Keratinocyte (primary cell): ENCODE measurements around the gene CDIP1. TPM values are rescaled to one million over a fixed set of nuclear protein-coding genes. Genes with fewer than 3 reads are reported as not detected.

Experiments used
- DNase-seq: peaks from one replicate; pipeline ENCODE4 v3.0.0-alpha.2; 2011; ENCODE audit warnings: low read depth, missing footprints, low spot score
- FAIRE-seq: peaks from 2 replicates; lab custom pipeline; 2011; peaks lifted over from hg19 to GRCh38; lab: Jason Lieb, UNC
- H2AFZ ChIP-seq: 2 replicates; pipeline ENCODE4 v1.6.0; 2012; ENCODE audit warnings: low read length, control low read depth, inconsistent platforms; ENCODE audit not compliant: control insufficient read depth
- H3K27ac ChIP-seq: 2 replicates; pipeline ENCODE4 v1.5.1; 2011; ENCODE audit warnings: low read length; ENCODE audit not compliant: control insufficient read depth, insufficient read depth
- H3K27me3 ChIP-seq: 3 replicates; pipeline ENCODE4 v1.6.0; 2011; ENCODE audit warnings: low read length; ENCODE audit not compliant: control insufficient read depth, insufficient read depth; ENCODE audit errors: extremely low read depth
- H3K36me3 ChIP-seq, 2 experiments: 2 replicates in 1 of 2; 3 replicates in 1 of 2; pipeline ENCODE4 v1.5.1; 2011; ENCODE audit warnings: low read length in 2 of 2, mild to moderate bottlenecking in 1 of 2; ENCODE audit not compliant: control insufficient read depth in 2 of 2, insufficient read depth in 2 of 2; ENCODE audit errors: extremely low read depth in 1 of 2
- H3K4me1 ChIP-seq: 3 replicates; pipeline ENCODE4 v1.5.1; 2011; ENCODE audit warnings: low read length; ENCODE audit not compliant: control insufficient read depth, insufficient read depth; ENCODE audit errors: extremely low read depth
- H3K4me2 ChIP-seq: 3 replicates; pipeline ENCODE4 v1.6.0; 2011; ENCODE audit warnings: low read depth, low read length; ENCODE audit not compliant: control insufficient read depth, insufficient read depth; ENCODE audit errors: extremely low read depth
- H3K4me3 ChIP-seq, 3 experiments: fragments of 200-600 bp in 1 of 3; sonication (generic) in 1 of 3; 2 replicates in 2 of 3; 3 replicates in 1 of 3; pipeline ENCODE4 v1.5.1; 2011 to 2016; ENCODE audit warnings: low read length in 3 of 3, mild to moderate bottlenecking in 3 of 3, control low read depth in 2 of 3, inconsistent platforms in 1 of 3, low read depth in 1 of 3, mixed read lengths in 1 of 3, mixed run types in 1 of 3, moderate library complexity in 1 of 3; ENCODE audit not compliant: control insufficient read depth in 2 of 3, insufficient read depth in 2 of 3; ENCODE audit errors: extremely low read depth in 1 of 3
- H3K79me2 ChIP-seq: 2 replicates; pipeline ENCODE4 v1.6.0; 2012; ENCODE audit warnings: low read length; ENCODE audit not compliant: control insufficient read depth, insufficient read depth
- H3K9ac ChIP-seq: 3 replicates; pipeline ENCODE4 v1.6.0; 2011; ENCODE audit warnings: low read length; ENCODE audit not compliant: control insufficient read depth, insufficient read depth; ENCODE audit errors: extremely low read depth
- H3K9me1 ChIP-seq: 3 replicates; pipeline ENCODE4 v1.6.0; 2011; ENCODE audit warnings: low read length; ENCODE audit not compliant: control insufficient read depth, insufficient read depth; ENCODE audit errors: extremely low read depth
- H3K9me3 ChIP-seq: 2 replicates; pipeline ENCODE4 v1.5.1; 2012; ENCODE audit warnings: low read depth, low read length; ENCODE audit not compliant: control insufficient read depth
- H4K20me1 ChIP-seq: 3 replicates; pipeline ENCODE4 v1.6.0; 2011; ENCODE audit warnings: low read length; ENCODE audit not compliant: control insufficient read depth, insufficient read depth; ENCODE audit errors: extremely low read depth
- EZH2 ChIP-seq: IDR thresholded peaks from one replicate; pipeline ENCODE4 v1.6.1; 2012; ENCODE audit warnings: inconsistent platforms, mild to moderate bottlenecking, low read length, moderate library complexity
- dilution Hi-C: fragments of 300-500 bp; cut with MboI; formaldehyde crosslinking; loops from one replicate; pipeline ENCODE4 v1.7.0; 2020; ENCODE audit warnings: low sequenced_read_pairs; ENCODE audit not compliant: extremely low pct_ligation_motif_present
- polyA plus RNA-seq, 5 experiments: library from polyadenylated mRNA; depleted of rRNA in 3 of 5; stranded (reverse) in 3 of 5; stranded (forward) in 1 of 5; unstranded in 1 of 5; fragments of >200 nt; gene quantifications; 1 replicate in 1 of 5; 2 replicates in 3 of 5; 3 replicates in 1 of 5; pipeline versions ENCODE4 v1.2.1 to v1.2.3, GENCODE V29; 2011 to 2012; ENCODE audit warnings: missing spikeins in 2 of 5, low read depth in 1 of 5, low replicate concordance in 1 of 5
- TF ChIP-seq, protein P1 (sequence below), 3 experiments: IDR thresholded peaks in 1 of 3; conservative IDR thresholded peaks in 1 of 3; optimal IDR thresholded peaks in 1 of 3; 2 replicates in 2 of 3; 3 replicates in 1 of 3; pipeline versions ENCODE3 to v1.5.1; 2011; ENCODE audit warnings: low read length in 3 of 3, mild to moderate bottlenecking in 3 of 3, moderate library complexity in 2 of 3, control low read depth in 1 of 3, inconsistent platforms in 1 of 3; ENCODE audit not compliant: insufficient read depth in 2 of 3; ENCODE audit errors: extremely low read depth in 1 of 3

The CDIP1 gene
- polyA plus RNA-seq, 1 donor (not counting 4 experiments of a cell fraction or from before 2014, with no cell fraction given): 19.8 TPM

DNA sequence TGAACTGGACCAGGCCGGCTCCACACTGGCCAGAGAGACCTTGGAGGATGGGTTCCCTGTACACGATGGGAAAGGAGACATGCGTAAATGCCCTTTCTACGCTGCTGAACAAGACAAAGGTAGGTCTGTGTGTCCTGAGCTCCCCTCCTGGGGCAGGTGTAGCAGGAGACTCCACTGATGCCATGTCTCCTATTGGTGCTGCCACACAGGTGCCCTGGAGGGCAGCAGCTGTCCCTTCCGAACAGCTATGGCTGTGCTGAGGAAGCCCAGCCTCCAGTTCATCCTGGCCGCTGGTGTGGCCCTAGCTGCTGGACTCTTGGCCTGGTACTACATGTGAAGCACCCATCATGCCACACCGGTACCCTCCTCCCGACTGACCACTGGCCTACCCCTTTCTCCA, 29.2 kb downstream of the CDIP1 start:
- H3K9me1 ChIP-seq: no peaks in the 10 kb centered on the region
- H3K36me3 ChIP-seq: peaks cover 55 to 59% of the 10 kb centered on the region in 2 experiments
- H3K4me1 ChIP-seq: peaks cover 8% of the 10 kb centered on the region
- H3K9me3 ChIP-seq: no peaks in the 10 kb centered on the region
- TF ChIP-seq EZH2: no peak
- TF ChIP-seq, protein P1, sequence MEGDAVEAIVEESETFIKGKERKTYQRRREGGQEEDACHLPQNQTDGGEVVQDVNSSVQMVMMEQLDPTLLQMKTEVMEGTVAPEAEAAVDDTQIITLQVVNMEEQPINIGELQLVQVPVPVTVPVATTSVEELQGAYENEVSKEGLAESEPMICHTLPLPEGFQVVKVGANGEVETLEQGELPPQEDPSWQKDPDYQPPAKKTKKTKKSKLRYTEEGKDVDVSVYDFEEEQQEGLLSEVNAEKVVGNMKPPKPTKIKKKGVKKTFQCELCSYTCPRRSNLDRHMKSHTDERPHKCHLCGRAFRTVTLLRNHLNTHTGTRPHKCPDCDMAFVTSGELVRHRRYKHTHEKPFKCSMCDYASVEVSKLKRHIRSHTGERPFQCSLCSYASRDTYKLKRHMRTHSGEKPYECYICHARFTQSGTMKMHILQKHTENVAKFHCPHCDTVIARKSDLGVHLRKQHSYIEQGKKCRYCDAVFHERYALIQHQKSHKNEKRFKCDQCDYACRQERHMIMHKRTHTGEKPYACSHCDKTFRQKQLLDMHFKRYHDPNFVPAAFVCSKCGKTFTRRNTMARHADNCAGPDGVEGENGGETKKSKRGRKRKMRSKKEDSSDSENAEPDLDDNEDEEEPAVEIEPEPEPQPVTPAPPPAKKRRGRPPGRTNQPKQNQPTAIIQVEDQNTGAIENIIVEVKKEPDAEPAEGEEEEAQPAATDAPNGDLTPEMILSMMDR (optimal IDR thresholded peaks at IDR 0.05 in 1 of 3, IDR thresholded peaks at IDR 0.05 in 1 of 3, conservative IDR thresholded peaks at IDR 0.05 in 1 of 3; ENCODE audit: extremely low read depth in 1 of 3, insufficient read depth in 2 of 3, low read length in 3 of 3): no peak
- H3K27me3 ChIP-seq: no peaks in the 10 kb centered on the region
- no peak overlapping the region for H3K27ac ChIP-seq
- peaks cover 14% of the 10 kb centered on the region for H4K20me1 ChIP-seq
- no peak overlapping the region for H3K4me3 ChIP-seq
- no peak overlapping the region for H3K9ac ChIP-seq
- DNase-seq: no peak
- peaks cover 39% of the 10 kb centered on the region for H3K79me2 ChIP-seq
- FAIRE-seq: no peak
- dilution Hi-C loops: no loop called here
- no peak overlapping the region for H2AFZ ChIP-seq
- no peak overlapping the region for H3K4me2 ChIP-seq

DNA sequence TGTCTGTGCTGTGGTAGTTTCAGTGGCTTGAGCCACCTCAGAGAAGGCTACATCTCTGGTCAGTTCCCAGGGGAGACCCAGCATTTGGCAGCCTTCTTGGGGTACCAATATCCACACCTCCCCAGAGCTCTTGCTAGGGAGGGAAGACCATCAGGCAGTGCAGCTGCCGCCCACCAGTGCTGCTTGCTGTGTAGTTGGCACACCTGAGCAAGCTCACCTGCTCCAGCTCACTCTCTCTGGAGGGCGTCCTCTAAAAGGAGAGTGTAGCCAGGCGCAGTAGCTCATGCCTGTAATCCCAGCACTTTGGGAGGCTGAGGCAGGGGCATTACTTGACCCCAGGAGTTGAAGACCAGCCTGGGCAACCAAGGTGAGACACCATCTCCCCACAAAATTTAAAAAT, 29.8 kb downstream of the CDIP1 start:
- FAIRE-seq: no peak

More for the DNA sequence above, 29.8 kb downstream of the CDIP1 start:
- Histone ChIP-seq H3K27me3 (no peaks in the 10 kb centered on the region), H3K4me3 (no peak overlapping the region), H3K9me1 (no peaks in the 10 kb centered on the region), H3K4me1 (peaks cover 10% of the 10 kb centered on the region), H4K20me1 (peaks cover 18% of the 10 kb centered on the region), H3K79me2 (peaks cover 41% of the 10 kb centered on the region), H3K9ac (no peak overlapping the region), H3K4me2 (no peak overlapping the region), H2AFZ (no peak overlapping the region), H3K9me3 (no peaks in the 10 kb centered on the region), H3K36me3 (peaks cover 51 to 59% of the 10 kb centered on the region in 2 experiments), H3K27ac (no peak overlapping the region)
- no peak for DNase-seq
- TF ChIP-seq, protein P1 (optimal IDR thresholded peaks at IDR 0.05 in 1 of 3, IDR thresholded peaks at IDR 0.05 in 1 of 3, conservative IDR thresholded peaks at IDR 0.05 in 1 of 3; ENCODE audit: extremely low read depth in 1 of 3, insufficient read depth in 2 of 3, low read length in 3 of 3): no peak
- TF ChIP-seq EZH2: no peak
- dilution Hi-C loops: no loop called here
